ENCODE results near the gene ZNF445.

The ZNF445 gene

DNA sequence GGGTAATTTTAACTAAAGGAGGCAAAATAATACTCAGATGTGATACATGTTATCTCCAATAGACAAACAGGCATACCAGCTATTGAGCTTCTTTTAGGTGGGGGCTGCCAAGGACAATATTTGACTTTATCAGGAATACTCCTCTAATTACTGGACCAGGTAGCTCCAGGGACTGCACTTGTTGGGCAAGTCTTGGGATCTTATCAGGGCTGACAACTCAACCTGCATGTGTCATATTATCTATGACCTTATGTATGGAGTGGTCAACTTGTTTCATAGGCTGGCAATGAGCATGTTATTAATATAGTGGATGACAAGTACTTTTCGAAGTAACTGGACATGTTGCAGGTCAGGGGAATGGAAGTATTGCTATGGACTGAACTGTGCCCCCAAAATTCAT is 15.0 kb upstream of the ZNF445 start:
- no peak for DNase-seq (ENCODE audit: low read depth in 1 of 2, low spot score in 1 of 2)
- Histone ChIP-seq H3K27ac (replicated peaks) (no peak overlapping the region), H3K4me3 (replicated peaks; ENCODE audit: insufficient read depth, low read length) (no peak overlapping the region), H3K27me3 (ENCODE audit: insufficient read depth, poor library complexity, severe bottlenecking) (no peaks in the 10 kb centered on the region)
- TF ChIP-seq POLR2AphosphoS5 (IDR thresholded peaks at IDR 0.05; ENCODE audit: low read depth) = no peak
- TF ChIP-seq REST (IDR thresholded peaks at IDR 0.05; ENCODE audit: insufficient replicate concordance, low read depth) = no peak
- TF ChIP-seq, protein P1, sequence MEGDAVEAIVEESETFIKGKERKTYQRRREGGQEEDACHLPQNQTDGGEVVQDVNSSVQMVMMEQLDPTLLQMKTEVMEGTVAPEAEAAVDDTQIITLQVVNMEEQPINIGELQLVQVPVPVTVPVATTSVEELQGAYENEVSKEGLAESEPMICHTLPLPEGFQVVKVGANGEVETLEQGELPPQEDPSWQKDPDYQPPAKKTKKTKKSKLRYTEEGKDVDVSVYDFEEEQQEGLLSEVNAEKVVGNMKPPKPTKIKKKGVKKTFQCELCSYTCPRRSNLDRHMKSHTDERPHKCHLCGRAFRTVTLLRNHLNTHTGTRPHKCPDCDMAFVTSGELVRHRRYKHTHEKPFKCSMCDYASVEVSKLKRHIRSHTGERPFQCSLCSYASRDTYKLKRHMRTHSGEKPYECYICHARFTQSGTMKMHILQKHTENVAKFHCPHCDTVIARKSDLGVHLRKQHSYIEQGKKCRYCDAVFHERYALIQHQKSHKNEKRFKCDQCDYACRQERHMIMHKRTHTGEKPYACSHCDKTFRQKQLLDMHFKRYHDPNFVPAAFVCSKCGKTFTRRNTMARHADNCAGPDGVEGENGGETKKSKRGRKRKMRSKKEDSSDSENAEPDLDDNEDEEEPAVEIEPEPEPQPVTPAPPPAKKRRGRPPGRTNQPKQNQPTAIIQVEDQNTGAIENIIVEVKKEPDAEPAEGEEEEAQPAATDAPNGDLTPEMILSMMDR (IDR thresholded peaks at IDR 0.05; ENCODE audit: insufficient read depth, low read length) = no peak
- no peak for TF ChIP-seq SPI1 (IDR thresholded peaks at IDR 0.05; ENCODE audit: borderline replicate concordance, low read depth)
- TF ChIP-seq GABPA (IDR thresholded peaks at IDR 0.05; ENCODE audit: low read depth) = no peak

GRCh38 chr3:44482721-44483120 is 5.3 kb upstream of the ZNF445 start:
- DNase-seq (ENCODE audit: low read depth in 1 of 2, low spot score in 1 of 2) = no peak
- no peaks in the 10 kb centered on the region for H3K27me3 ChIP-seq (ENCODE audit: insufficient read depth, poor library complexity, severe bottlenecking)
- H3K27ac ChIP-seq (replicated peaks) = no peak overlapping the region
- TF ChIP-seq SPI1 (IDR thresholded peaks at IDR 0.05; ENCODE audit: borderline replicate concordance, low read depth) (no peak), GABPA (IDR thresholded peaks at IDR 0.05; ENCODE audit: low read depth) (no peak), POLR2AphosphoS5 (IDR thresholded peaks at IDR 0.05; ENCODE audit: low read depth) (no peak), REST (IDR thresholded peaks at IDR 0.05; ENCODE audit: insufficient replicate concordance, low read depth) (no peak)
- TF ChIP-seq, protein P1 (IDR thresholded peaks at IDR 0.05; ENCODE audit: insufficient read depth, low read length) = no peak
- no peak overlapping the region for H3K4me3 ChIP-seq (replicated peaks; ENCODE audit: insufficient read depth, low read length)

DNA sequence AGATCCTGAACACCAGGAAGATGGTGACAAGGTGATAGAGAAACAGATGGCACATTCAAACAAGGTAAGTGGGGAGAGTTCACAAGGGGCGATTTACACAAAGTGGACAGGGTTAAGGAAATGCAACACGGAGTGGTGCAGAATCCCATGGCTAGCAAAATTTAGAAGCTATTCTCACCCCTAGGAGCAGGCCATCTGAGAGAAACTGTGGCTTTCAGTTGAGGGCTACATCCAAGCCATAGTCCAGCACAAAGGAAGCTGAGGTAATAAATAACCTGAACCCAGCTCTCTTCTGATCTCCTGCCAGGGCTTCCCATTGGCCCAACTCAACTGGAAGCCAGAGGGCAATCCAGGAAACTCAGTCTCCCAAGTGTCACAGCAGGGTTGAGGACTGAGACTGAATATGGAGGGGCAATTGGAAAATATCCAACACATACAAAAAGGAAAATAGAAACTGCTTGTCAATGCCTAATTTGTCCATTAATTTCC is 1.2 kb upstream of the ZNF445 start:
- Histone ChIP-seq H3K4me3 (replicated peaks; ENCODE audit: insufficient read depth, low read length) (no peak overlapping the region), H3K27me3 (ENCODE audit: insufficient read depth, poor library complexity, severe bottlenecking) (no peaks in the 10 kb centered on the region), H3K27ac (replicated peaks) (no peak overlapping the region)
- no peak for DNase-seq (ENCODE audit: low read depth in 1 of 2, low spot score in 1 of 2)
- TF ChIP-seq GABPA (IDR thresholded peaks at IDR 0.05; ENCODE audit: low read depth) = no peak
- TF ChIP-seq, protein P1 (IDR thresholded peaks at IDR 0.05; ENCODE audit: insufficient read depth, low read length) = no peak
- no peak for TF ChIP-seq SPI1 (IDR thresholded peaks at IDR 0.05; ENCODE audit: borderline replicate concordance, low read depth)
- TF ChIP-seq REST (IDR thresholded peaks at IDR 0.05; ENCODE audit: insufficient replicate concordance, low read depth) = no peak
- no peak for TF ChIP-seq POLR2AphosphoS5 (IDR thresholded peaks at IDR 0.05; ENCODE audit: low read depth)
